NCI-H524 (cell line): Measurements from ENCODE around the gene OSBPL2.

Source experiments
- DNase-seq, 2 experiments: peaks; one replicate each; lab custom pipeline; 2025; lab: John Stamatoyannopoulos, UW

Gene OSBPL2

GRCh38 chr20:62235777-62236157 is 2.6 kb upstream of the OSBPL2 start:
- DNase-seq = no peak

GRCh38 chr20:62236200-62236599 is 2.1 kb upstream of the OSBPL2 start:
- DNase-seq = no peak

DNA sequence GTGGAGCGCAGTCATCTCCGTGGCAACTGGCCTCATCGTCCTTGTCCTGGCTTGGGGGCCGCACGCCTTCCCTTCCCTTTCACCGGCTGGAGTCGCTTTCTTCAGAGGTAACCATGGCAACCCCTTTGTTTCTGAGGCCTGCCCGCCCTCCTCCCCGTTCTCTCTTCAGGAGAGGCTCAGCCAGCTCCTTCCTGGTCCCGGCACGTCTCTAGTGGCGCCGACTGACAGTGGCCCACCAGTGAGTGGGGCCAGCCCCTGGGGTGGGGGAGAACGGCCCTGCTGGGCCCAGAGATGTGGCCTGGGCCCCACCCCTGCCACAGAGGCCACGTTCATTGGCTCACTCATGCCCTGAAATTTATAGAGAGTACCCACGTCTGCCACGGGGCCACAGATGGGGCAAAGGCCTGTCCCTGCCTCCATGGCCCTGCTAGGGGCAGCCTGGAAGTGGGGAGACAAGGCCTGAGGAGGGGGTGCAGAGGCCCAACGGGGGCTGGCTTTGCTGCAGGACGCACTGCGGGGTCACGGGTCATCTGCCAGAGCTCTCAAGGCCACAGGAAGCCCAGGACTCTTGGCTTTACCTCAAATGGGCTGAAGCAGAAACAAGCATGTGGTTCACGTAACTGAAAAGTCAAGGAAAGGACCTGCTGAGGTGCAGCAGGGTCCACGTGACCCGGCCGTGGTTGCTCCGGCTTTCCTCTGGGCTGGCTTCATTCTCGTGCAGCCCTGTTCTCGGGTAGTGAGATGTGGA is 1.4 kb upstream of the OSBPL2 start:
- peak in 1 of 2 experiments; percentile 43 for DNase-seq

GRCh38 chr20:62237514-62237800 is 864 bp upstream of the OSBPL2 start:
- DNase-seq = no peak

- DNase-seq = no peak
These were observed 402 bp downstream of the OSBPL2 start for GRCh38 chr20:62238569-62239277.

DNA sequence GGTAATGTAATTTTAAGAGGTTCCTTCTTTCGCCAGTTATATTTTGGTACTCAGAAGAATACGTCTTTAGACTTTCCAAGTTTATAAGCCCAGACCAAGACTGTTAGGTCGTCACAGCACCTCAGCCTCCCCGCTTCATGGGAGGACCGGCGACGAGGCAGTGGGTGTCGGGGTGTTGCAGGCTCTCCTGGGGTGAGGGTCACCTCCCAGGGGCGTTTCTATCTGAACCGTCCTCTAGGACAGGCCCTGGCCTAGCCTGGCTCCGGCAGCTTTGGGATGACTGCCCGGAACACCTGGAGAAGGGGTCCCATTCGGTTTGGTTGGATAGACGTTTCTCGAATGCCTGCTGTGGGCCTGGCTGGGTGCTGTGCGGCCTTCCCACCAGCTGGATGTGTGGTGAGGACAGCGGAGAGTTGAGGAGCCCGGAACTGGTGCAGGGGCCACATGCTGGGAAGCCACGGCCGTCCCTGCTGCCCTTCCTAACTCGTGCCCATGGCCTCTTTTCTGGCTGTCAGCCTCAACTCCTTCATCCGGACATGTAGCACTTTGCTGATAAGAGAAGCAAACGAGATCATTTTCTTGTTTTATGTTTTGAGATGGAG is 1.1 kb downstream of the OSBPL2 start:
- no peak for DNase-seq

GRCh38 chr20:62240020-62240685 is 1.8 kb downstream of the OSBPL2 start:
- no peak for DNase-seq

DNA sequence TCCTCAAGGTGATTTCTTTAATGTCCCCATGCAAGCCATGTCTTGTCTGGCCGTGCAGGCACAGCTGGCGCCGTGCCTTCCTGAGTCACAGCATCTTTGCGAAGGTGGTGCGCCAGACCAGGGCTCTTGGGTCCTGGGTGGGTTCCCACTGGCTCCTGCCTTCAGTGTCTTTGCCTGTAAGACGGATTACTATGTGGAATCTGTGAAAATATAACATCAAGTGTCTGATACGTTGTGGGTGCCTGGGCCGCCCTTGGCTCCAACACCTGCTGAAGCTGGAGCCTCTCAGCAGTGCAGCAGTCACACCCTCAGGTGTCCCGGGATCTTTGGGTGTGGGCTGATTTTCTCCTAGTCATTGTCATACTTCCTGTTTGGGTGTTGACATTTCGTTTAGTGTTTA is 3.2 kb downstream of the OSBPL2 start:
- DNase-seq = no peak

DNA sequence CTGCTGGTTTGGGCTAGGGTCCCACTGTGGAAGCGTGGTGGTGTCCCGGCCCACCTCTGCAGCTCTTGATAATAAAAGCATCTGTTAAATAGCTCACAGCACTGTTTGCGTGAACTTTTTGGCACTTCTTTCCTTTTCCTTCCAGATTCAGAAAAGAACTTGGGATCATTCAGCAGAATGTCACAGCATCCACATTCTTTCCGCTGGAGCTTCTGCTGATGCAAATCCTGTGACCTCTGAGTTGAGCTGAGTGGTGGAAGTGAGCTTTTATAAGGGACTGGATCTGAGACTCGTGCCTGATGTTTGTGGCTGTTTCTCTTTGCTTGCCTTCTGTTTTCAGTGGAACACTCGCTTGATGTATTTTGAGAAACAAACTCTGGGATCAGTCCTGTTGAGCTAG is 3.9 kb downstream of the OSBPL2 start:
- DNase-seq = no peak

DNA sequence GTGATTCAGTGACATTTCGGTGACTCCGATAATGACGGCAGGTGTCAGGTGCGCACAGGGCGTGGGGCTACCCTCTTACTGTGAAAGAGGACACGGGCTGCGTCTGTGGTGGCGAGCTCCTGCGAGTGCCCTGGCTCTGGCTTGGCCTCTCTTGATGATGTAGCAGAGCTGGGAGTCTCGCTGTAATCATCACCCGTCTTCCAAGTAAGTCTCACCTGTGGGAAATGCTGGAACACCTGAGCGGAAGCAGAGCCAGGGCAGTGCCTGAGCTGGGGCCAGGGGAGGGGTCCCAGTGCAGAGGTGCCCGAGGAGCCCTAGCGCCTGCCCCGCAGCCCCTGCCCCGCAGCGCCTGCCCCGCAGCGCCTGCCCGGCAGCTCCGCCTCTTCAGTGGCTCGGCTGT is 4.8 kb downstream of the OSBPL2 start:
- DNase-seq = no peak

GRCh38 chr20:62243906-62244515 is 5.7 kb downstream of the OSBPL2 start:
- no peak for DNase-seq

GRCh38 chr20:62244644-62245108 is 6.4 kb downstream of the OSBPL2 start:
- DNase-seq = no peak

DNA sequence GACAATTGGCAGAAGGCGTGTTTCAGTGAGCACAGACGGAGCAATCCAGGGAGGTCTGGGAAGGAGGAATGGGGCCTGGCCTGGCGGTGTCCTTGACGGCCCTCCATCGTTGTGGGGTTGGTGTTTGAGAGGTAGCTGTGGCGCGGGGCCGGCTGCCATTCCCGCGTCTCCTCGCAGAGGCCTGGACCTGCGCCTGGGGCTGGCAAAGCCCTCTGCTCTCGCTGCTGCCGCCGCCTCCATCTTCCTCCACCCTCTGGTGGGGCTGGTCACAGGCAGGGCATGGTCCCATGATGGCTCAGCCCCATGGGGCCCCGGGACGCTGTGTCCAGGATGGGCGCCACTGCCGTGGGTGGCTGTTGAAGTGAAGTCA is 7.6 kb downstream of the OSBPL2 start:
- DNase-seq = no peak

DNA sequence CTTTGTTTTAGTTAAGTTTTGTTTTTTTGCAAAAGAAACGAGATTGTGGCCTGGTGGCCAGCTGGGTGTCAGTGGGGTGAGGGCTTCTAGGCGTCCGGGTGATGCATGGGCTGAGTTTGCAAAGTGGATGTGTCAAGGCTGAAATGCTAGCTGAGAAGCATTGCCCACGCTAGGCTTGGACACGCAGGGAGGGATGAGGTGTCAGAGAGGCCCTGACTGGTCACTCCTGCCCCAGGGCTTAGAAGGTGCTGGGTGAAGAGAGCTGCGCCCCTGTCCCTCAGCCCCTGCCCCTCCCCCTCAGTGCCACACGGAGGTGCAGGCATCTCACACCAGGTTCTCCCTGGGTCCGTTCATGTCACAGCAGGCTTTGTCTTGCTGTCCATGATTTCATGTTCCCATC is 8.1 kb downstream of the OSBPL2 start:
- DNase-seq = no peak

DNA sequence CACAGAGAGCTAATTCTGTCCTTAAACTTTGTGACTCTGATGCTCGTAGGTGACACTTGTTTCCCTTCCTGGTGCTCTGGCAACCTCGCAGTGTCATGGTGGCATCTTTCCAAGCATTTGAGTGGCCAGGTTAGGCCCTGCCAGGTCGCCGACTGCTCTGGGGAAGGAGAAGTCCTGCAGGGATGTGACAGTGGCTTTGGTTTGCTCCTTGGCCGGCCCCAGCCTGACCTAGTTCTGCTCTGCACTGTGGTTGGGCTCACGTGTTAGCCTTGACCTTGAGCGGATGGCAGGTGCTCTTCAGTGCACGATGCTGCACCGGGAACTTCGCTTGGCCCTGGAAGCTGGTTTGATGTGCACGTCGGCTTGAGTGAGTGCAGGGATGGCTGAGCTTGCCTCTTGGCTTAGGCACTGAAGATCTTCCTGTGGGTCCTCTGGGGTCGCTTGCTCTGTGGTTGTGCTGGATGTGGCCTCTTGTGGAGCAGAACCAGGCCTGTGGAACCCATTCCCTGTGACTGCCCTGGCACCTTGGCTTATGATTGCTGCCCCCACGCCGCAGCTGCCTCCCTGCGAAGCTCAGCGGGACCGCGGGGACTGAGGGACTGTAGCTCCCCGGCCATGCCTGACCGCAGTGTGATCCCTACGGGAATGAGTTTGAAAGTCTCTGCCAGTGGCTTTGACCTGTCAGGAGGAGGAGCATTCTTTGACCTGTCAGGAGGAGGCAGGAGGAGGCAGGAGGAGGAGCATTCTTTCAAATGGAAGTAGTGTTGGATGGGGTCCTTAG is 8.7 kb downstream of the OSBPL2 start:
- no peak for DNase-seq

DNA sequence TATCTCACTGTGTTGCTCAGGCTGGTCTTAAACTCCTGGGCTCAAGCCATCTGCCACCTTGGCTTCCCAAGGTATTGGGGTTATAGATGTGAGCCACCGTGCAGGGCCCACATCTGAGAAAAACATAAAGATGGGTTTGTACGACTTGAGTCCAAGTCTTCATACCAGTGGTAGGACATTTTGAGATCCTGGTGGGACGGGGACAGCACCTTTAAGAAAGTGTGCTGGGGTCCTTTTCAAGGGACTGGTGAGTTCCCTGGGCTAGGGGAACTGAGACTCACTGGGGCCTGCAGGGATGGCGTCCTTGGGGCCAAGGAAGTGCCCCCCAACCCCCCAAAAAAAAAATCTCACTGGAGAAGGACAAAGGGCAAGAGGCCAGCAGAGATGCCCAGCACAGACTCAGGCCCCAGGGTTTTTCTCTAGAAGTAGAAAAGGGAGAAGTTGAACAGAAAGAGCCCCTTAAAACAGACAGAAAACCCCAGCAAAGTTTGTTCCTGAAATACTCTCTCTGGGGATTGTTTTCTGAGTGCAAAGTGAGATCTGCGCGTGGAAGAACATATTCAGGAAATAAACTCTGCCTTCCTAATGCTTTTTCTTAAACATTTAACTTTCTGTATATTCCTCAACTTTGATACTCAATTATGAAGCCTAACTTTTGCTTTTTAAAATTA is 10.7 kb downstream of the OSBPL2 start:
- no peak for DNase-seq

DNA sequence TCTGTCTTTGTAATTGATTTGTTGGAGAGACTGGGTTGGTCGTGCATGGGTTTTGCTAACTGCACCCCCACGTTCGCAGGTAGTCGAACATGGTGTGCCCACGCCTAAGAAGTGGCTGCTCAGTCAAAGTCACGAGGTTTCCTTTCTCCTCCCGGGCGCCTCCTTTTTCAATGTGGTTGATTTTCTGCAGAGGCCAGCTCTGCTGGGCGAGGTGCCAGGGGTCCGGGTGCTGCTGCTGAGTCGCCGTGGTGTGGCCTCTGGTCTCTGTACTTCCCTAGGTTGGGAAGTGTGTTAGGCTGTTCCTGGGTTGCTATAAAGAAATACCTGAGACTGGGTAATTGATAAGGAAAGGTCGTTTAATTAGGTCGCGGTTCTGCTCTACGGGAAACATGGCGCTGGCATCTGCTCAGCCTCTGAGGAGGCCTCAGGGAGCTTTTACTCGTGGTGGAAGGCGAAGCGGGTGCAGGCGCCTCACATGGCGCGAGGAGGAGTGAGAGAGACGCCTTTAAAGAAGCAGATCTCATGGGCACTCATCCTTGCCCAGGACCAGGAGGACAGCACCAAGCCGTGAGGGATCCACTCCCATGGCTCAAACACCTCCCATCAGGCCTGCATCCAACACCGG is 14.1 kb downstream of the OSBPL2 start:
- DNase-seq = no peak

DNA sequence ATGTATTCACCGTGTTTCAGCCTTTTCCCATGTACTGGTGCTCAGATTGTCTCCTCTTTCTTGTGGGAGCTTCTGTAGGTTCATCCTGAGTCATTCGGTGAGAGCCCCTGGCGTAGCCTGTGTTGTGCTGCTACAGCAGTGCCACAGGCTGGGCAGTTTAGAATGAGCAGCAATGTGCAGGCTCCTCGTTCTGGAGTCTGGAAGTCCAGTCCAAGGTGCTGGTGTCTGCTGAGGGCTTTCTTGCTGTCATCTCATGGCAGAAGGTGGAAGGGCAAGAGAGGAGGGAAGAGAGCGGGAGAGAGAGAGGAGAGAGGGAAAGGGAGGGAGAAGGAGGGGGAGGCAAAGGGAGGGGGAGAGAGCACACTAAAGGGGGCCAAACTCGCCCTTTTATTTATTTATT is 15.1 kb downstream of the OSBPL2 start:
- no peak for DNase-seq

- peak in 1 of 2 experiments; percentile 16 for DNase-seq
These were observed 15.9 kb downstream of the OSBPL2 start for GRCh38 chr20:62254021-62254724.

GRCh38 chr20:62255976-62256375 is 17.7 kb downstream of the OSBPL2 start:
- DNase-seq = no peak
